NCI-H748 (cell line): Measurements from ENCODE around the gene SCNN1A.

Experiments
- DNase-seq: peaks from one replicate; lab custom pipeline; 2025; ENCODE audit not compliant: unreplicated experiment; lab: John Stamatoyannopoulos, UW

The SCNN1A gene

GRCh38 chr12:6384499-6385436 lies 9.4 kb upstream of the SCNN1A start:
- DNase-seq = no peak

GRCh38 chr12:6383572-6384498 lies 8.5 kb upstream of the SCNN1A start, which contains the start of gene LTBR:
Gene LTBR, plus strand, starts transcription at chr12:6384162. Its CDS starts 197 bp downstream, at chr12:6384359.
- DNase-seq = no peak

GRCh38 chr12:6382982-6383381 lies 7.6 kb upstream of the SCNN1A start:
- DNase-seq = no peak

- no peak for DNase-seq
These were observed 7.0 kb upstream of the SCNN1A start for GRCh38 chr12:6382371-6382770.

- DNase-seq = no peak
These were observed 5.1 kb upstream of the SCNN1A start for GRCh38 chr12:6380141-6381121.

- no peak for DNase-seq
These were observed 3.5 kb upstream of the SCNN1A start for GRCh38 chr12:6378709-6379472.

GRCh38 chr12:6377667-6377994 lies 2.3 kb upstream of the SCNN1A start:
- no peak for DNase-seq

GRCh38 chr12:6376870-6377666 lies 1.7 kb upstream of the SCNN1A start:
- no peak for DNase-seq

- DNase-seq = peak; percentile 66
These were observed 911 bp upstream of the SCNN1A start for GRCh38 chr12:6376079-6376869.

- DNase-seq = no peak
These were observed 590 bp downstream of the SCNN1A start for GRCh38 chr12:6374786-6375160.

- DNase-seq = no peak
These were observed 1.2 kb downstream of the SCNN1A start for GRCh38 chr12:6374028-6374785.

- peak; percentile 97 for DNase-seq
These were observed 2.2 kb downstream of the SCNN1A start for GRCh38 chr12:6373022-6373787.

GRCh38 chr12:6372403-6373003 lies 2.9 kb downstream of the SCNN1A start:
- DNase-seq = peak; percentile 89

- peak; percentile 97 for DNase-seq
These were observed 4.2 kb downstream of the SCNN1A start for GRCh38 chr12:6370994-6371754.

- no peak for DNase-seq
These were observed 4.8 kb downstream of the SCNN1A start for GRCh38 chr12:6370576-6370935.
